ENCODE results near the gene OR6C76.

Gene OR6C76

GRCh38 chr12:55470088-55470829 lies 44.2 kb downstream of the OR6C76 start, which contains the start of gene OR6C70:
TSS of gene OR6C70 (minus strand) at chr12:55470138. CDS start at chr12:55470138, 0 bp downstream.
- no peak for DNase-seq

DNA sequence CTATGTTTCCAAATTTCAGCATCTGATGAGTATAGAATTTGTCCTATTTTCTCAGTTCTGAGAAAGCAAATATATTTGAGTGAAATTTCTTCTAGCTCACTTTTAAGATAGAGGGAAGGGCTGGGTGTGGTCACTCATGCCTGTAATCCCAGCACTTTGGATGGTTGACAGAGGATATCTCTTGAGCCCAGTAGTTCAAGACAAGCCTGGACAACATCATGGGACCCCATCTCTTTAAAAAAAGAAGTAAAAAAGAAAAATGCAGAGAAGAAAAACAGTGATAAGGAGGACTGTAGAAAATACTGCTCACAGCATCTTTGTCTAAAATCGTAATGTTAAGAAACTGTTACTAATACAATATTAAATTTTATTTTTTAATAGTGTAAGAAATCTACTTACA lies 46.2 kb downstream of the OR6C76 start:
- DNase-seq: no peak
